Measurements from ENCODE around the gene COL17A1.

COL17A1 gene

GRCh38 chr10:104090611-104091010 is 4.9 kb upstream of the COL17A1 start:
- Histone ChIP-seq H3K27me3 (ENCODE audit: low read depth, low read length) (no peaks in the 10 kb centered on the region), H4K20me1 (ENCODE audit: insufficient read depth, low read length) (no peaks in the 10 kb centered on the region), H3K9me3 (ENCODE audit: insufficient read depth, low read length) (no peaks in the 10 kb centered on the region), H3K36me3 (replicated peaks; ENCODE audit: low read depth, low read length) (no peaks in the 10 kb centered on the region), H3K79me2 (ENCODE audit: low read length) (no peaks in the 10 kb centered on the region), H3K9ac (ENCODE audit: low read length) (no peak overlapping the region), H3K4me3 (ENCODE audit: low read length) (no peak overlapping the region), H3K4me1 (ENCODE audit: low read length) (no peaks in the 10 kb centered on the region), H3K27ac (ENCODE audit: low read length) (no peak overlapping the region), H3K4me2 (ENCODE audit: low read length) (no peak overlapping the region), H2AFZ (ENCODE audit: low read depth, low read length) (no peak overlapping the region)
- TF ChIP-seq, protein P1, sequence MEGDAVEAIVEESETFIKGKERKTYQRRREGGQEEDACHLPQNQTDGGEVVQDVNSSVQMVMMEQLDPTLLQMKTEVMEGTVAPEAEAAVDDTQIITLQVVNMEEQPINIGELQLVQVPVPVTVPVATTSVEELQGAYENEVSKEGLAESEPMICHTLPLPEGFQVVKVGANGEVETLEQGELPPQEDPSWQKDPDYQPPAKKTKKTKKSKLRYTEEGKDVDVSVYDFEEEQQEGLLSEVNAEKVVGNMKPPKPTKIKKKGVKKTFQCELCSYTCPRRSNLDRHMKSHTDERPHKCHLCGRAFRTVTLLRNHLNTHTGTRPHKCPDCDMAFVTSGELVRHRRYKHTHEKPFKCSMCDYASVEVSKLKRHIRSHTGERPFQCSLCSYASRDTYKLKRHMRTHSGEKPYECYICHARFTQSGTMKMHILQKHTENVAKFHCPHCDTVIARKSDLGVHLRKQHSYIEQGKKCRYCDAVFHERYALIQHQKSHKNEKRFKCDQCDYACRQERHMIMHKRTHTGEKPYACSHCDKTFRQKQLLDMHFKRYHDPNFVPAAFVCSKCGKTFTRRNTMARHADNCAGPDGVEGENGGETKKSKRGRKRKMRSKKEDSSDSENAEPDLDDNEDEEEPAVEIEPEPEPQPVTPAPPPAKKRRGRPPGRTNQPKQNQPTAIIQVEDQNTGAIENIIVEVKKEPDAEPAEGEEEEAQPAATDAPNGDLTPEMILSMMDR (IDR thresholded peaks at IDR 0.05; ENCODE audit: low read depth, low read length) = no peak
- no peak for TF ChIP-seq EZH2phosphoT487 (IDR thresholded peaks at IDR 0.05; ENCODE audit: low read depth)

DNA sequence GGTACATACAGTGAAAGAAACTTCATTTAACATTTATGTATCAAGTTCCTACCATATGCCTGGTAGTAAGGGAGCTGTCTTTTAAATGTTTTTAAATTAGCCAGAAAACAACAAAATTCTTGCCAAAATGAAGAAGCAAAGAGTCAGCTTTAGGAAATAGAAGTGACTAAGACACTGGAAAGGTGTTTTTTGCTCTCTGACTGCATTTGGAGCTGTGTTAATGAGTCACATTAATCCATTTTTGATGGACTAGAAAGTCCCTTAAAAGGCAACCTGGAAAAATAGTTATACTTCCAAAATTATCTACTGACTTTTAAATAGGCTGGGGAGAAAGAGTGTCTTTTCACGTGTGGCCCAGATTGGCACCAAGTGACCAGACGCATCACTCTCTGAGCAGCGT is 3.9 kb upstream of the COL17A1 start:
- Histone ChIP-seq H3K27me3 (ENCODE audit: low read depth, low read length) (no peaks in the 10 kb centered on the region), H4K20me1 (ENCODE audit: insufficient read depth, low read length) (no peaks in the 10 kb centered on the region), H3K27ac (ENCODE audit: low read length) (no peak overlapping the region), H3K36me3 (replicated peaks; ENCODE audit: low read depth, low read length) (no peaks in the 10 kb centered on the region), H3K4me3 (ENCODE audit: low read length) (no peak overlapping the region), H3K4me2 (ENCODE audit: low read length) (no peak overlapping the region), H3K9ac (ENCODE audit: low read length) (no peak overlapping the region), H2AFZ (ENCODE audit: low read depth, low read length) (no peak overlapping the region), H3K9me3 (ENCODE audit: insufficient read depth, low read length) (no peaks in the 10 kb centered on the region), H3K79me2 (ENCODE audit: low read length) (no peaks in the 10 kb centered on the region), H3K4me1 (ENCODE audit: low read length) (no peaks in the 10 kb centered on the region)
- TF ChIP-seq, protein P1 (IDR thresholded peaks at IDR 0.05; ENCODE audit: low read depth, low read length) = no peak
- TF ChIP-seq EZH2phosphoT487 (IDR thresholded peaks at IDR 0.05; ENCODE audit: low read depth) = no peak

- TF ChIP-seq, protein P1 (IDR thresholded peaks at IDR 0.05; ENCODE audit: low read depth, low read length) = no peak
- H2AFZ ChIP-seq (ENCODE audit: low read depth, low read length) = no peak overlapping the region
- no peak overlapping the region for H3K27ac ChIP-seq (ENCODE audit: low read length)
Measured at GRCh38 chr10:104088239-104088638, 2.6 kb upstream of the COL17A1 start.

DNA sequence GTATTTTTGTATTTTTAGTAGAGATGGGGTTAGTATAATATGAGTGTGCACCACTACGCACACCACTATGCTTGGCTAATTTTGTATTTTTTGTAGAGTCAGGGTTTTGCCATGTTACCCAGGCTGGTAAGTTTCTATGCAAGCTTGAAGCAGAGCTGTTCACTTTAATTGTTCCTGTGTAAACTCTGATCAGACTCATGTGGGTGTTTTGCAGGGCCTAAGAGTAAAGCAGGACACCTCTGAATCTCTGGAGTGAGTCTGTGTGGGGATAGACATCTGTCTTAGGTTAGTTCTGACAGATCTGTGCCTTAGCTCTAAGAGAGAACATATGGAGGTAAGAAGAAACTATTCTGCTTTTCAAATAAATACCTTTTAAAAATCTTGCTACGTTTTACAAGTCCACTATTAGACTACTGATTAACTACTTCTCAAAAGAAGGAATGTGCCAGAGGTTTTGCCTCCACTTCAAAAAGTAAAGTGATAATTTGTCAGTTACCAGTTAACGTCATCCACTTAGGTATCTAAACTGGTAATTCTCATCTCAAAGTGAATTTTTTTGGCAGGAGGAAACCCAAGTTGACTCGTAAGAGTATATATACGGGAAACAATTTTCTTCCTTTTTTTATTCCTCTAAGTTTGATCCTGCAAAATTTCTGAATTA is 1.1 kb downstream of the COL17A1 start:
- Histone ChIP-seq H3K79me2 (ENCODE audit: low read length) (no peaks in the 10 kb centered on the region), H2AFZ (ENCODE audit: low read depth, low read length) (no peak overlapping the region), H3K4me3 (ENCODE audit: low read length) (no peak overlapping the region), H3K9me3 (ENCODE audit: insufficient read depth, low read length) (no peaks in the 10 kb centered on the region), H3K27ac (ENCODE audit: low read length) (no peak overlapping the region), H3K4me1 (ENCODE audit: low read length) (no peaks in the 10 kb centered on the region), H4K20me1 (ENCODE audit: insufficient read depth, low read length) (no peaks in the 10 kb centered on the region), H3K9ac (ENCODE audit: low read length) (no peak overlapping the region), H3K4me2 (ENCODE audit: low read length) (no peak overlapping the region), H3K27me3 (ENCODE audit: low read depth, low read length) (no peaks in the 10 kb centered on the region), H3K36me3 (replicated peaks; ENCODE audit: low read depth, low read length) (no peaks in the 10 kb centered on the region)
- TF ChIP-seq, protein P1 (IDR thresholded peaks at IDR 0.05; ENCODE audit: low read depth, low read length) = no peak
- no peak for TF ChIP-seq EZH2phosphoT487 (IDR thresholded peaks at IDR 0.05; ENCODE audit: low read depth)

More at GRCh38 chr10:104088239-104088638, 2.6 kb upstream of the COL17A1 start:
- no peak overlapping the region for H3K9ac ChIP-seq (ENCODE audit: low read length)
- H3K4me3 ChIP-seq (ENCODE audit: low read length) = no peak overlapping the region
- no peaks in the 10 kb centered on the region for H3K27me3 ChIP-seq (ENCODE audit: low read depth, low read length)
- no peaks in the 10 kb centered on the region for H3K79me2 ChIP-seq (ENCODE audit: low read length)
- H3K4me2 ChIP-seq (ENCODE audit: low read length) = no peak overlapping the region
- H3K9me3 ChIP-seq (ENCODE audit: insufficient read depth, low read length) = no peaks in the 10 kb centered on the region
- H4K20me1 ChIP-seq (ENCODE audit: insufficient read depth, low read length) = no peaks in the 10 kb centered on the region
- no peaks in the 10 kb centered on the region for H3K4me1 ChIP-seq (ENCODE audit: low read length)
- no peaks in the 10 kb centered on the region for H3K36me3 ChIP-seq (replicated peaks; ENCODE audit: low read depth, low read length)

Measured in OCI-LY3 (cell line).